IPS-11a (cell line): Measurements from ENCODE around the gene MALRD1.

Experiments used
- H3K4me3 ChIP-seq: one replicate; pipeline ENCODE4 v1.5.1; 2013; ENCODE audit warnings: low read depth, low read length, control low read depth

The MALRD1 gene

DNA sequence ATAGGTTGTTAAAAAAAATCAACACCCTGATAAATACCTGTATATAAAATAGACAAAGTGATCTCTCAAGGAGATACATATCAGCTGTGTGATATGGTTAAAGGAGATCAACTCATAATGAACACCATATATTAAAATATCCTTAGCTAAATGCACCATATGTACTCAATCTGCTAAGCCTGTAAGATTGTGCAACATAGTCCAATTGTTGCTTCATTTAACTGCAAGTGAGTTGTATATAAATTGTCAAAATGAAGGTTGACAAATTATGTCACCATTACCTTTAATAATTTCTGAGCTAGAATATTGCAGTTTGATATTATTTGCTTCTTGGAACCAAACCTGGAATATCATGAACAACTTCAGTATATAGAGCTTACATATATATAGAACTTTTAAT, 283.7 kb downstream of the MALRD1 start:
- H3K4me3 ChIP-seq = no peak overlapping the region

- no peak overlapping the region for H3K4me3 ChIP-seq
Observed at GRCh38 chr10:19333631-19334030, 285.0 kb downstream of the MALRD1 start.

DNA sequence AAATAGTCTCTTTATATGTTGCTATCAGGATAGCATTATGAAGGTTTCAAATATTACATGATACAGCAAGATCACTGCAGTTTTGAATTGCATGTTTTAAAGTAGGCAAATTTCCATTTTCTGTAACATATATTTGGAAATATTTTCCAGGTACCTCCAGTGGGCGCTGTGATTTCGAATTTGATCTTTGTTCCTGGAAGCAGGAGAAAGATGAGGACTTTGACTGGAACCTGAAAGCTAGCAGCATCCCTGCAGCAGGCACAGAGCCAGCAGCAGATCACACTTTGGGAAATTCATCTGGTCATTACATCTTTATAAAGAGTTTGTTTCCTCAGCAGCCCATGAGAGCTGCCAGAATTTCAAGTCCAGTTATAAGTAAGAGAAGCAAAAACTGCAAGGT, 299.0 kb downstream of the MALRD1 start:
- H3K4me3 ChIP-seq = no peak overlapping the region

DNA sequence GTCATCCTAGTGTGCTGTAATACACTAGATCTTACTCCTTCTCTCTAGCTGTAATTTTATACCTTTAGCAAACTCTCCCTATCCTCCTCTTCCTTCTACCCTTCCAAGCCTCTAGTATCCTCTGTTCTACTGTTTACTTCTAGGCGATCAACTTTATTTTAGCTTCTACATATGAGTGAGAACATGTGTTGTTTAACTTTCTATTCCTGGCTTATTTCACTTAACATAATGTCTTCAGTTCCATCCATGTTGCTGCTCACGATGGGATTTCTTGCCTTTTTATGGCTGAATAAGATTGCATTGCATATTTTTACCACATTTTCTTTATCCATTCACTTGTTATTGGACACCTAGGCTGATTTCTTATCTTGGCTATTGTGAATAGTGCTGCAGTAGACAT, 318.6 kb downstream of the MALRD1 start:
- no peak overlapping the region for H3K4me3 ChIP-seq

DNA sequence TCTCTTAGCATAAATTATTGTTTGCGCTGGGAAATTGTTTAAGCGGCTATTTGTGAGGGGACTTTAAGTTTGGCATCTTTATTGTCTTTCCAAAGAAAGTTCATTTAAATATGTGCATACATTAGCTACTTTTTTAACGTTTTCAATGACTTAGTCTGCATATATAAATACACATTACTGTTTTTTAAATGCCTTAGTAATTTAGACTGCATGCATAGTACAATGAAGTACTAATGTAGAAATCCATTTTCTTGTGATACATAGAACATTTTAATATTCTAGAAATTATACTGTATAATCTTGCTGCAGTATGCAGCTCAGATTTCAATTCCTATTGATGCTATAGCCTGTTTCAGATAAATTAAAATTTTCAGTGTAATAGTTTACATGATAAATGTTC, 325.4 kb downstream of the MALRD1 start:
- no peak overlapping the region for H3K4me3 ChIP-seq

- no peak overlapping the region for H3K4me3 ChIP-seq
Observed at GRCh38 chr10:19385846-19386450, 337.3 kb downstream of the MALRD1 start.

DNA sequence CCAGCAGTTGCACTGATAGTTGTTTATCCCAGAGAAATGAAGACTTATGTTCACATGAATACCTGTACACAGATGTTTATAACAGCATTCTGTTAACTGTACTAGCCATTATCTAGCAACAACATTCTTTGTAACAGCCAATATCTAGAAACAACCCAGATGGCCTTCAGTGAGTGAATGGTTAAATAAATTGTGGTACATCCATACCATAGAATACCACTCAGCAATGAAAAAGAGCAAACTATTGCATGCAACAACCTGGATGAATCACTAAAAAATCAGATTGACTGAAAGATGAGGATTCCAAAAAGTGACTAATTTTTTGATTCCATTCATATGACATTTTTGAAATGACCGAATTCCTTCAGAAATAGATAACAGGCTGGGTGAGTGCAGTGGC, 360.3 kb downstream of the MALRD1 start:
- no peak overlapping the region for H3K4me3 ChIP-seq

GRCh38 chr10:19411119-19411518, 362.5 kb downstream of the MALRD1 start:
- no peak overlapping the region for H3K4me3 ChIP-seq

DNA sequence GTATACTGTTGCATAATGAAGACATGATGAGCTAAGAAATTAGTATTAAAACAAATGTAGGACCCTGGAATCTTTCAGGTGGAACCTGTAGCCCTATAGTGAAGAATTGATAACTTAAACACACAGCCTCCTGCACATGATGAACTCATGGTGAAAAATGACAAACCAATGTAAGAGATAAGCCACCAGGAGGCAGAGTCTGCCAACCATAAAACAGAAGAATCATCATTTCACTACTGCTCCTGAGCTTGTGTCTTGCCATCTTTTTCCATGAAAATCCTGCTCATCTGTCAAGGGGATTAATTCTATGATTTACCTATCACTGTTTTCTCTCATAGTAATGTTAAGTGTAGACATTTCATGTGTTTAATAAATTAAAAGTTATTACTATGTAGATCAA, 363.9 kb downstream of the MALRD1 start:
- H3K4me3 ChIP-seq = no peak overlapping the region

- no peak overlapping the region for H3K4me3 ChIP-seq
Observed at GRCh38 chr10:19416164-19416563, 367.6 kb downstream of the MALRD1 start.

- no peak overlapping the region for H3K4me3 ChIP-seq
Observed at GRCh38 chr10:19417740-19418139, 369.1 kb downstream of the MALRD1 start.

DNA sequence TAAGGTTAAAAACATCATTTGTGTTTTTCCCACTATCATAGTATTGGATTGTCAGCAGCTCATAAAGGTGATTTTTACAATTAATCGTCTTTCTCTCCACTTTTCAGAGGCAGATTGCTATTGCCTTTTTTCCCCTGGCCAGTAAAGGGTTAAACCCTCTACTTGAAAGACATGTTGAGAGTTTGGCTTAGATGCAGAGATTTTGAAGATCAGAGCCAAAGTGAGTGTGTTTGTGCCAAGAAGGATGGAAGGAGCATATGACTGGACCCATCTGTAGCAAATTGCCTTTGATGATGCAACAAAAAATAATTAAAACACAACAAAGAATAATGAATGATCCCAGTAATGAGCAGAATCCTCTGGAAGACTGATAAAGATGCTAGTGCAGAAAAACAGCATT, 373.1 kb downstream of the MALRD1 start:
- no peak overlapping the region for H3K4me3 ChIP-seq

- H3K4me3 ChIP-seq = no peak overlapping the region
Observed at GRCh38 chr10:19426034-19426433, 377.4 kb downstream of the MALRD1 start.

GRCh38 chr10:19431622-19432351, 383.2 kb downstream of the MALRD1 start:
- H3K4me3 ChIP-seq = no peak overlapping the region

- no peak overlapping the region for H3K4me3 ChIP-seq
Observed at GRCh38 chr10:19449860-19450259, 401.3 kb downstream of the MALRD1 start.

DNA sequence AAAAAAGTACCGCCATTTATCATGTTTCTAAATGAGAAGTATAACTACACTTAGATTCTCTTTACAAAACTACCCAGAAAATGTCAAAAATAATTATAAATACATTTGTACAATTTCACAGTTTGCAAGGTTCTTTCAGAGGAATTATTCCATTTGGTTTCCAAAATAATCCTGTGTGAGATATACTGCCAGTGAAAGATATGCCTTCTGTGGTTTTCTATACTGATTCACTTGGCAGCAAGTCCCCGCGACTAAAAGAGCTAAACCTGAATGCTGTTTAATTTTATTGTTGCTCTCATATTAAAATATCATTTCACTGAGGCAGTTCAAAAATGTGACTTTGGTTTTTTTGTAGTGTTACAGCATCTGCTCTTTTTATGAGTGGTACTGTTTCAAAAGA, 402.8 kb downstream of the MALRD1 start:
- no peak overlapping the region for H3K4me3 ChIP-seq

DNA sequence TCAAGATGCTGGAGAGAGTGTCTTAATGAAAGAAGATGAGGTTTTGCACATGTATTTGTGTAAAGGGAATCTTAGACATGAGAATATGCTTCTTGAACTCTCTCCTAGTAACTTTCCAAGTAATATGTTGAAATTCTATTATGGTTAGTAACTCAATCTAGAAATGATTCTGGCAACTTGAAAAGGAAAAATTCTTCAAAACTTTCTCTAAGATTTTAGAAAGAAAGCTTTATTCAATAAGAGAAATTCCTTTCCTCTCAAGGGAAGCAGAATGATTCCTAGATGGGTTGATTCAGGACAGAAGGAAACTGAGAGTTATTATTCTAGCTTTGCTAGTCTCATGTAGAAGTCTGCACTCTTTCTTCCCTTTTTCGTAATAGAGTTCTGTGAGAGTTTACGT, 403.3 kb downstream of the MALRD1 start:
- H3K4me3 ChIP-seq = no peak overlapping the region

- no peak overlapping the region for H3K4me3 ChIP-seq
Observed at GRCh38 chr10:19453967-19454366, 405.4 kb downstream of the MALRD1 start.

GRCh38 chr10:19461588-19461987, 413.0 kb downstream of the MALRD1 start:
- H3K4me3 ChIP-seq = no peak overlapping the region

DNA sequence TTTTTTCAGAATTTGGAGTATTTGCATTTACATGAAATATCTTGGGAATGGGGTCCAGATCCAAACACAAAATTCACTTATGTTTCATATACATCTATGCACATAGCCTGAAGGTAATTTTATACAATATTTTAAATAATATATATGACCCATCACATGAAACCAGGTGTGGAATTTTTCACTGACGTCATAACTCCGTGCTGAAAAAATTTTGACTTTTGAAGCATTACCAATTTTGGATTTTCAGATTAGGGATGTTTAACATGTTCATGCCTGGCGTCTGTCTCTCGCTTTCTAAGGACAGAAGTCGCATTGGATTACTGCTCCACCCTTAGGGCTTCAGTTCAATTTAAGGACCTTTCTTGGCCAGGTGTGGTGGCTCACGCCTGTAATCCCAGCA, 418.1 kb downstream of the MALRD1 start:
- H3K4me3 ChIP-seq = no peak overlapping the region

- H3K4me3 ChIP-seq = no peak overlapping the region
Observed at GRCh38 chr10:19468413-19468812, 419.8 kb downstream of the MALRD1 start.

GRCh38 chr10:19469521-19469920, 420.9 kb downstream of the MALRD1 start:
- no peak overlapping the region for H3K4me3 ChIP-seq

DNA sequence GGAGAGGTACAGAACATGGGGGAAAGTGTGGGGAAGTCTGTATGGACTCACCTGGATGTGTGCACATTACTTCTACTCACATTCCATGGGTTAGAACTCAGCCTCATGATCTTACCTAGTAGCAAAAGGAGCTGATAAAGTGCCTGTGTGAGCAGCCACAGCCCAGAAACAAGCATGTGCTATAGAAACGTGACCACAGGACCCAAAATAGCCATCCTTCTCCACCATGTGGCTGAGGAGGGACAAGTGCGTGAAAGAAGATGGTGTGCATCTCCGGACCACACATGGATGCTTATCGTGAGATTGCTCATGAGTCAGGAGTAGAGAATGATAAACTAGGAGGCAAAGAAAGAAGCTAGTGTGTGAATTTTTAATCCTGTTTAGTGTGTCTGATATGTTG, 431.3 kb downstream of the MALRD1 start:
- H3K4me3 ChIP-seq = no peak overlapping the region
